SU-DHL-6 (cell line): Measurements from ENCODE around the gene KCNH6.

Experiments
- H2AFZ ChIP-seq: fragments of 200-600 bp; sonication (generic); 2 replicates; pipeline ENCODE4 v1.6.1; 2014; ENCODE audit warnings: low read depth, mild to moderate bottlenecking, moderate library complexity, mixed read lengths, antibody characterized with exemption, low read length; ENCODE audit not compliant: severe bottlenecking
- H3F3A ChIP-seq: fragments of 200-600 bp; shearing (Covaris generic); 2 replicates; pipeline ENCODE4 v1.6.0; 2016; ENCODE audit warnings: antibody characterized with exemption, mild to moderate bottlenecking; ENCODE audit not compliant: insufficient read depth
- H3K27ac ChIP-seq: fragments of 200-600 bp; sonication (generic); 2 replicates; pipeline ENCODE4 v1.5.1; 2016; ENCODE audit warnings: low read depth, mild to moderate bottlenecking, low read length, moderate library complexity, mixed read lengths
- H3K27me3 ChIP-seq: fragments of 200-600 bp; sonication (generic), shearing (Covaris generic); 2 replicates; pipeline ENCODE4 v1.6.0; 2014; ENCODE audit warnings: mild to moderate bottlenecking, low read length
- H3K36me3 ChIP-seq: fragments of 200-600 bp; sonication (generic); 2 replicates; pipeline ENCODE4 v1.6.1; 2014; ENCODE audit warnings: mild to moderate bottlenecking, low read length, mixed read lengths
- H3K4me2 ChIP-seq: fragments of 300-600, 200-600 bp; shearing (Covaris generic), sonication (generic); 2 replicates; pipeline ENCODE4 v1.6.0; 2014; ENCODE audit warnings: low read length, low read depth, mild to moderate bottlenecking; ENCODE audit not compliant: poor library complexity, severe bottlenecking
- H3K4me3 ChIP-seq: fragments of 200-600 bp; sonication (generic); 2 replicates; pipeline ENCODE4 v1.5.1; 2014; ENCODE audit warnings: antibody characterized with exemption, low read length, mild to moderate bottlenecking, mixed read lengths; ENCODE audit not compliant: insufficient read depth, poor library complexity, severe bottlenecking
- H3K79me2 ChIP-seq: fragments of 200-600 bp; sonication (generic); 2 replicates; pipeline ENCODE4 v1.6.1; 2014; ENCODE audit warnings: mild to moderate bottlenecking, low read length, moderate library complexity; ENCODE audit not compliant: insufficient read depth
- H3K9ac ChIP-seq: fragments of 200-600 bp; sonication (generic); 2 replicates; pipeline ENCODE4 v1.7.0; 2014; ENCODE audit warnings: mild to moderate bottlenecking, low read length
- H3K9me2 ChIP-seq: fragments of 200-600 bp; sonication (generic); replicated peaks from 2 replicates; pipeline ENCODE4 v1.6.1; 2014; ENCODE audit warnings: low read length; ENCODE audit not compliant: insufficient read depth
- H3K9me3 ChIP-seq: fragments of 200-600 bp; sonication (generic); 2 replicates; pipeline ENCODE4 v1.6.1; 2014; ENCODE audit warnings: low read length, mixed read lengths; ENCODE audit not compliant: insufficient read depth
- H4K20me1 ChIP-seq: fragments of 200-600 bp; sonication (generic); 2 replicates; pipeline ENCODE4 v1.6.1; 2014; ENCODE audit warnings: low read depth, mild to moderate bottlenecking, antibody characterized with exemption, low read length, moderate library complexity, mixed read lengths
- CTCF ChIP-seq: fragments of 200-600 bp; sonication (generic); IDR thresholded peaks from one replicate; pipeline ENCODE4 v1.5.1; 2017; ENCODE audit warnings: antibody characterized with exemption, mild to moderate bottlenecking, low read length, moderate library complexity; ENCODE audit not compliant: insufficient read depth, poor library complexity, severe bottlenecking
- EZH2phosphoT487 ChIP-seq: fragments of 200-600 bp; sonication (generic), shearing (Covaris generic); conservative IDR thresholded peaks from 2 replicates; pipeline ENCODE4 v1.6.1; 2018; ENCODE audit warnings: mild to moderate bottlenecking, antibody characterized with exemption, low read length, moderate library complexity, mixed read lengths

The KCNH6 gene

GRCh38 chr17:63498626-63499195, 24.4 kb upstream of the KCNH6 start:
- Histone ChIP-seq H3K4me2 (no peak overlapping the region), H3K9ac (no peak overlapping the region), H3K36me3 (no peaks in the 10 kb centered on the region), H3K9me3 (no peaks in the 10 kb centered on the region), H3K27me3 (no peaks in the 10 kb centered on the region), H3K79me2 (no peaks in the 10 kb centered on the region), H2AFZ (no peak overlapping the region), H3F3A (no peaks in the 10 kb centered on the region), H3K4me3 (no peak overlapping the region), H4K20me1 (no peaks in the 10 kb centered on the region), H3K27ac (no peak overlapping the region), H3K9me2 (no peaks in the 10 kb centered on the region)
- no peak for TF ChIP-seq EZH2phosphoT487
- no peak for TF ChIP-seq CTCF

DNA sequence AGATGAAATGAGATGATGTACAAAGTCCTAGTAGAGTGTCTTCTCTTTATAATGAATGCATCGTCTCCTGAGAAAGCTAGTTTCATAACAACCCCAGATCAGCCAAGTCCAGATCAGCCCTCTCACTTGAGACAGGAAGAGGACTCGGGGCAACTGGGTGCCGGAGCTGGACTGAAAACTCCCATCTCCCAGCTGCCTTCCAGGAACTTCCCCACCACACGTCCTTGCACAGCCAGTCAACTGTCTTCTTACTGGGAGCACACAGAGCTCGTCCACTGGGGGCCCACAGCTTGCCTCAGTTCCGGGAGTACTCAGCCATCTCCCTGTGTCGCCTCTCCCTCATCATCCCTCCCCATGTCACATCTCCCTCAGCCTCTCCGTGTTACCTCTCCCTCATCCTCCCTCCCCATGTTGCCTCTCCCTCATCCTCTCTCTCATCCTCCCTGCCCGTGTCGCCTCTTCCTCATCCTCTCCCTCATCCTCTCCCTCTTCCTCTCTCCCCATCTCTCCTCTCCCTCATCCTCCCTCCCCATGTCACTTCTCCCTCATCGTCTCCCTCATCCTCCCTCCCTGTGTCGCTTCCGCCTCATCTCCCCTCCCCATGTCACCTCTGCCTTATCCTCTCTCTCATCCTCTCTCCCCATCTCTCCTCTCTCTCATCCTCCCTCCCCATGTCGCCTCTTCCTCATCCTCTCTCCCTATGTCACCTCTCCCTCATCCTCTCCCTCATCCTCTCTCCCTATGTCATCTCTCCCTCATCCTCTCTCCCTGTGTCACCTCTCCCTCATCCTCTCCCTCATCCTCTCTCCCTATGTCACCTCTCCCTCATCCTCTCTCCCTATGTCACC, 22.4 kb upstream of the KCNH6 start:
- H3K27ac ChIP-seq, result no peak overlapping the region

DNA sequence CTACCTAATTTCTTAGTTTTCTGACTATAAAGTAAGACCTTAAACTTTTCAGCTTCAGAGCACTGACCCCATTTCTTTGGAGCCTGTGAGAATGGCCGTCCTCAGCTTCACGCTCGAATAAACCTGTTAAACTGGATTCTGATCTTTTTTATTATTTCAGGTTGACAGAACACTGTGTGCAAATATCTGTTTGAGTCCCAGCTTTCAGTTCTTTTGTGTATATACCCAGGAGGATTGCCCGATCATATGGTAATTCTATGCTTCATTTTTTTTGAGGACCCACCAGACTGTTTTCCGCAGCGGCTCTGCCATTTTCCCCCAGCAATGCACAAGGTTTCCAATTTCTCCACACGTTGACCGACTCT, 19.8 kb upstream of the KCNH6 start:
- no peak overlapping the region for H2AFZ ChIP-seq
- H3K36me3 ChIP-seq, result no peaks in the 10 kb centered on the region
- H3K79me2 ChIP-seq, result no peaks in the 10 kb centered on the region
- no peak for TF ChIP-seq EZH2phosphoT487
- TF ChIP-seq CTCF, result no peak
- H4K20me1 ChIP-seq, result no peaks in the 10 kb centered on the region
- no peaks in the 10 kb centered on the region for H3F3A ChIP-seq
- no peaks in the 10 kb centered on the region for H3K9me2 ChIP-seq
- no peak overlapping the region for H3K9ac ChIP-seq
- H3K9me3 ChIP-seq, result no peaks in the 10 kb centered on the region
- H3K4me3 ChIP-seq, result no peak overlapping the region
- H3K27me3 ChIP-seq, result no peaks in the 10 kb centered on the region
- H3K27ac ChIP-seq, result no peak overlapping the region
- H3K4me2 ChIP-seq, result no peak overlapping the region

More for the DNA sequence above, 22.4 kb upstream of the KCNH6 start:
- no peaks in the 10 kb centered on the region for H3K79me2 ChIP-seq
- no peaks in the 10 kb centered on the region for H3K36me3 ChIP-seq
- no peak overlapping the region for H2AFZ ChIP-seq
- no peaks in the 10 kb centered on the region for H3K9me2 ChIP-seq
- no peaks in the 10 kb centered on the region for H4K20me1 ChIP-seq
- H3K4me3 ChIP-seq, result no peak overlapping the region
- no peaks in the 10 kb centered on the region for H3F3A ChIP-seq
- no peaks in the 10 kb centered on the region for H3K27me3 ChIP-seq
- H3K9ac ChIP-seq, result no peak overlapping the region
- H3K9me3 ChIP-seq, result no peaks in the 10 kb centered on the region
- H3K4me2 ChIP-seq, result no peak overlapping the region
- no peak for TF ChIP-seq CTCF
- TF ChIP-seq EZH2phosphoT487, result no peak
